ENCODE data around the gene ERMN.
"Not testable (repeated sequence)": the region's sequence is repeated elsewhere in the genome, so short reads cannot be mapped to it uniquely, and the experiment has no call there.

Gene ERMN

DNA sequence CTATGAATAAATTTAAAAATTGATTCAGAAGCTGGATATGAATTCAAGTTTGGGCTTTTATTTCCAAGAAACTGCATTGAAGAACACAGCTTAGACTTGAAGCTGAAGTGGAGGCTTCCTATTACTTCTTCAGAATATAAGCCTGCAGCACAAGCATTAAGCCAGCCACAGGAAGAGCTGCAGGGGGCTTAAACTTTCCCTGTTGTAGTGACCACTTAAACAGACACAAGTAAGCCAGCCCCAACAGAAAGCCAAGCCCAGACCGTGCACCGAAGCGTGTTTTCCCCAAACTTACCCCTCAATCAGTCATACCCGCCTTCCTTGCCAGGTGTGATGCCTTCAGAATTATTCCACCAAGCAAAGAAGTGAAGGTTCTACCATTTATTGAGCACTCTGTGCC, 28.7 kb downstream of the ERMN start:
- DNase-seq (ENCODE audit: low read depth in 2 of 3, low spot score in 1 of 3): no peak

- DNase-seq (ENCODE audit: low read depth in 2 of 3, low spot score in 1 of 3): no peak
Observed at GRCh38 chr2:157296490-157296889, 29.1 kb downstream of the ERMN start.

- DNase-seq (ENCODE audit: low read depth in 2 of 3, low spot score in 1 of 3): no peak
Observed at GRCh38 chr2:157292853-157293252, 32.8 kb downstream of the ERMN start.

- DNase-seq (ENCODE audit: low read depth in 2 of 3, low spot score in 1 of 3): no peak
Observed at GRCh38 chr2:157291018-157291417, 34.6 kb downstream of the ERMN start.

- DNase-seq (ENCODE audit: low read depth in 2 of 3, low spot score in 1 of 3): no peak
Observed at GRCh38 chr2:157290525-157290924, 35.1 kb downstream of the ERMN start.

DNA sequence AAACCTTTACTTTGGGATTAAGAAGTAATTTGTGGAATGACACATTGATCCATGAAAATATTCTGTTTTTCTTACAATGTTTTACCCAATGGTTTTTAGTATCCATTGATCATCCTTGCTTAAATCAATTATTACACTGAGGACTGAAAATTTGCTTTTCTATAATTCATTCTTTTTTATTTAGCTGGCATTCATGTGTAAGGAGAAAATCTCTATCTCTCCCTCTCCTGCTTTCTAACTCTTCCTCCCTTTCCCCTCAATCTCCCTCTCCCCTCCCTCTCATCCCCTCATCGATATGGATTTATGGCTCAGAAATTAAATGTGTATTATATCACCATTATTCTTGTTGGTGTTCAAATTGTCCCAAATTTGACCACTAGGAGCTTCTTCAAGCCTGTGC, 38.5 kb downstream of the ERMN start:
- no peak for DNase-seq (ENCODE audit: low read depth in 2 of 3, low spot score in 1 of 3)

DNA sequence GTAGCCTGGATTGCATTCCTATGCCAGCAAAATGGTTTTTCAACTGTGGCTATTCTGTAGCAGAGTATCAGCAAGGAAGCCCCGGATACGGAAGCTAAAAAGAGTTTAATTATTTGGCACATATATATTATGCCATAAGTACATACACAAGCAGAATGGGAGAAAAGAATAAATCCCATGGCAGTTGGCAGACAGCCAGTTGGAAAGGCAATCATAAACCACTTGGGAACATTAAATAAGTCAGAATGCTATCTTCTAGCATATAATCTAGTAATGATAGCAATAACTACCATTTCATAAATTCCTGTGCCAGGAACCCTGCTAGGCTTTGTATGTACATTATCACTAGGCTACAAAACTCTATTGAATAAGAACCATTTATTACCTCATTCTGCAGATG, 42.2 kb downstream of the ERMN start:
- no peak for DNase-seq (ENCODE audit: low read depth in 2 of 3, low spot score in 1 of 3)

DNA sequence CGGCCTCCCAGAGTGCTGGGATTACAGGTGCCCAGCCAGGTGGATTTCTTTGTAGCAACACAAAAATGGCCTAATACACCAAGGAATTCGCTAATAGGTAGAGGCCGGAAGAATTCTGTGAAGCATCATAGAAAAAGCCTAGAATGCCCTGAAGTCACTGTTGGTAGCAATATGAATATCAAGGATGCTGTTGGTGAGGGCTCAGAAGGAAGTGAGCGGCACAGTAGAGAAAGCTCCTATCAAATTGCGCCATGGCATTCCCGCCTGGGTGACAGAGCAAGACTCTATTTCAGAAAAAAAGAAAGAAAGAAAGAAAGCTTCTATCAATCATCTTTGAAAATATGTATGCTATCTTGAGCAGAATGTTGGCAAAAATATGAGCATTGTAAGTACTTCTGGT, 44.3 kb downstream of the ERMN start:
- DNase-seq (ENCODE audit: low read depth in 2 of 3, low spot score in 1 of 3): no peak

- DNase-seq (ENCODE audit: low read depth in 2 of 3, low spot score in 1 of 3): not testable (repeated sequence)
Observed at GRCh38 chr2:157279311-157279710, 46.3 kb downstream of the ERMN start.

GRCh38 chr2:157271590-157272203, 53.9 kb downstream of the ERMN start:
- DNase-seq (ENCODE audit: low read depth in 2 of 3, low spot score in 1 of 3): no peak

DNA sequence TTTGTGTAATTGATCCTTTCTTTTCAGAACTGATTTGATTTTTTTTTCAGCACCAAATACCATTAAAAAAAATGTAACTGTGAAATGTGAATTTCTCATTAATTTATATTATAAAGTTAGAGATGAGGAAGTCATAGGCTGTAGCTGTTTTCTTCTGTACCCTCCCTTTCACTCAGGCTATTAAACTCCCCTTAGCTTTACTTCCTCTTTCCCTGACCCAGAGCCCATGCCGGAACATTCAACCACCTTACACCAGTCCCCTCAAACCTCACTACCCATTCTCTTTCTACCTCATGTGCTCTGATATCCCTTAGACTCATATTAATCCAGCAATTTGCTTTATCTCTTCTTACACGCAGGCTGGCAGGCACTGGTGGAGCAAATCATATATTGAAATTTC, 55.7 kb downstream of the ERMN start:
- DNase-seq (ENCODE audit: low read depth in 2 of 3, low spot score in 1 of 3): no peak

DNA sequence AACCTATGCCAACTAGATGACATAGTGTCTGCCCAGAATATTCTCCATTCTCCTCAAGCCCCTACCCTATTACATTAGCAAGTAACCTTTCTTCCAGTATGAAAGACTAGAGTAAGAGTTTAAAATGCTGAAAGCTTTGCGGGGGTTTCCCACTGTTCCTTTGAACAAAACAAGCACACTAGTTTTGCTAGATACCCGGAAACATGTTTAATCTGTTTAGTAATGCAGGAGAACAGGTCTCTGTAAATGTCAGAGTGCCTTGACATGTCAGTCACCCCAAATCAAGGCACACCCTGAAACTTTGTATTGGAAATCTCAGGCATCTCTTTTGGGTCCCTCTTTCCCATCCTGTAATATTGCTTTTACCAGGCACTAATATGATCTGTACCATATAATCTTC, 56.6 kb downstream of the ERMN start:
- DNase-seq (ENCODE audit: low read depth in 2 of 3, low spot score in 1 of 3): no peak
